Measurements from ENCODE around the gene ELP4.

DNA sequence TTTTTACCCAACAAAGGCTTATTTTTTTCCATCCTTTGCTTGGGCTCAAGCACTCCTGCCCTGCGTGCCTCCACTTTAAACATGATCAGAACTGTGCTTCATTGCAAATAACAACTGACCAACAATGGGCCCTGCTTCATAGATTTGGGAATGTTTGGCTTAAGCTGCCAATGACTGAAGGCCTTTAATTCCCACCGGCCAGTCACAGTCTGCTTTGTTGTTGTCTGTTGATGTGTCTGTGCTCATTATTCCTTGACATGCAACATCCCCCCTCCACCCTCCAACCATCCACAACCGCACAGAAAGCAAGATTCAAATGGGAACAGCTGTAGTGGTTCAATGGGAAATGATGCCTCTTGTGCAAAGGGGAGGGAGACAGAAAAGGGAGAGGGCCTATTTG is 278.5 kb downstream of the ELP4 start:
- TF ChIP-seq, protein P1, sequence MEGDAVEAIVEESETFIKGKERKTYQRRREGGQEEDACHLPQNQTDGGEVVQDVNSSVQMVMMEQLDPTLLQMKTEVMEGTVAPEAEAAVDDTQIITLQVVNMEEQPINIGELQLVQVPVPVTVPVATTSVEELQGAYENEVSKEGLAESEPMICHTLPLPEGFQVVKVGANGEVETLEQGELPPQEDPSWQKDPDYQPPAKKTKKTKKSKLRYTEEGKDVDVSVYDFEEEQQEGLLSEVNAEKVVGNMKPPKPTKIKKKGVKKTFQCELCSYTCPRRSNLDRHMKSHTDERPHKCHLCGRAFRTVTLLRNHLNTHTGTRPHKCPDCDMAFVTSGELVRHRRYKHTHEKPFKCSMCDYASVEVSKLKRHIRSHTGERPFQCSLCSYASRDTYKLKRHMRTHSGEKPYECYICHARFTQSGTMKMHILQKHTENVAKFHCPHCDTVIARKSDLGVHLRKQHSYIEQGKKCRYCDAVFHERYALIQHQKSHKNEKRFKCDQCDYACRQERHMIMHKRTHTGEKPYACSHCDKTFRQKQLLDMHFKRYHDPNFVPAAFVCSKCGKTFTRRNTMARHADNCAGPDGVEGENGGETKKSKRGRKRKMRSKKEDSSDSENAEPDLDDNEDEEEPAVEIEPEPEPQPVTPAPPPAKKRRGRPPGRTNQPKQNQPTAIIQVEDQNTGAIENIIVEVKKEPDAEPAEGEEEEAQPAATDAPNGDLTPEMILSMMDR (conservative IDR thresholded peaks at IDR 0.05), result no peak
- TF ChIP-seq ZFX (IDR thresholded peaks at IDR 0.05), result no peak
